RWPE2 (cell line): Measurements from ENCODE around the gene ALS2CL.

Experiments
- ATAC-seq: fragments of 200-7000 bp; cut with Tn5 transposase; 3 replicates; pipeline ENCODE4 v1.9.1; 2021; ENCODE audit warnings: low read depth
- DNase-seq: peaks from one replicate; pipeline ENCODE4 v3.0.0-alpha.2; 2020; ENCODE audit warnings: low spot score
- H3K27ac ChIP-seq: fragments of 450-650 bp; 2 replicates; pipeline ENCODE4 v1.5.1; 2017; ENCODE audit warnings: mild to moderate bottlenecking; ENCODE audit not compliant: poor library complexity, severe bottlenecking
- H3K27me3 ChIP-seq: fragments of 250-450 bp; sonication (Bioruptor Pico); 2 replicates; pipeline ENCODE4 v1.5.1; 2021; ENCODE audit warnings: mild to moderate bottlenecking, moderate library complexity; ENCODE audit not compliant: insufficient read depth, poor library complexity, severe bottlenecking
- H3K36me3 ChIP-seq: fragments of 250-450 bp; sonication (Bioruptor Pico); 2 replicates; pipeline ENCODE4 v1.5.1; 2020; ENCODE audit warnings: low read depth, mild to moderate bottlenecking, moderate library complexity
- H3K4me1 ChIP-seq: fragments of 250-450 bp; sonication (Bioruptor Pico); 2 replicates; pipeline ENCODE4 v1.5.1; 2021; ENCODE audit warnings: mild to moderate bottlenecking, moderate library complexity; ENCODE audit not compliant: insufficient read depth, poor library complexity, severe bottlenecking
- H3K4me3 ChIP-seq: fragments of 250-450 bp; sonication (Bioruptor Pico); 2 replicates; pipeline ENCODE4 v1.5.1; 2021; ENCODE audit warnings: mild to moderate bottlenecking, moderate library complexity; ENCODE audit not compliant: severe bottlenecking
- H3K9me3 ChIP-seq: fragments of 250-450 bp; sonication (Bioruptor Pico); 2 replicates; pipeline ENCODE4 v1.5.1; 2021; ENCODE audit warnings: mild to moderate bottlenecking, moderate library complexity; ENCODE audit not compliant: severe bottlenecking
- TF ChIP-seq, protein P1 (sequence below): fragments of 450-650 bp; IDR thresholded peaks from one replicate; pipeline ENCODE4 v1.5.1; 2017; ENCODE audit warnings: mild to moderate bottlenecking, moderate library complexity; ENCODE audit not compliant: poor library complexity, severe bottlenecking

Gene ALS2CL

DNA sequence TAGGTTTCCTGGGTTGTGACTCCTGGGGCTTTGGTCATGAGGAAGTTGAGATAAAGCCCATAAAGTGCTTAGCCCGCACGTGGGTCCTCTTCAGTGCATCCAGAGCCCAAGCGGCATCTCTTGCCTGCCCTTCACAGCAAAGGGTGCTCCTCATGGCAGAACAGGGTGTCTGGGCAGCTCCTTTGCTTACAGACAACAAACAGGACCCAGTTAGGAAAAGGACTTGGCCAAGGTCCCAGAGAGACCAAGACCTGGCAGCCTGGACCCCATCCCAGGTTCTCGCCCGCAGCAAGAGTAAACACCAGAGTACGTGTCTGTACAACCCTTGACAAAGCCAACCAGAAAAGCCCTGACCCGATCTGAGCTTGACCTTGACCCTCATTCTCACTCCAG lies 27.0 kb downstream of the ALS2CL start:
- Histone ChIP-seq H3K36me3 (peaks cover 3% of the 10 kb centered on the region), H3K4me1 (no peaks in the 10 kb centered on the region), H3K4me3 (no peak overlapping the region), H3K27ac (no peak overlapping the region), H3K27me3 (no peaks in the 10 kb centered on the region), H3K9me3 (no peaks in the 10 kb centered on the region)
- TF ChIP-seq, protein P1, sequence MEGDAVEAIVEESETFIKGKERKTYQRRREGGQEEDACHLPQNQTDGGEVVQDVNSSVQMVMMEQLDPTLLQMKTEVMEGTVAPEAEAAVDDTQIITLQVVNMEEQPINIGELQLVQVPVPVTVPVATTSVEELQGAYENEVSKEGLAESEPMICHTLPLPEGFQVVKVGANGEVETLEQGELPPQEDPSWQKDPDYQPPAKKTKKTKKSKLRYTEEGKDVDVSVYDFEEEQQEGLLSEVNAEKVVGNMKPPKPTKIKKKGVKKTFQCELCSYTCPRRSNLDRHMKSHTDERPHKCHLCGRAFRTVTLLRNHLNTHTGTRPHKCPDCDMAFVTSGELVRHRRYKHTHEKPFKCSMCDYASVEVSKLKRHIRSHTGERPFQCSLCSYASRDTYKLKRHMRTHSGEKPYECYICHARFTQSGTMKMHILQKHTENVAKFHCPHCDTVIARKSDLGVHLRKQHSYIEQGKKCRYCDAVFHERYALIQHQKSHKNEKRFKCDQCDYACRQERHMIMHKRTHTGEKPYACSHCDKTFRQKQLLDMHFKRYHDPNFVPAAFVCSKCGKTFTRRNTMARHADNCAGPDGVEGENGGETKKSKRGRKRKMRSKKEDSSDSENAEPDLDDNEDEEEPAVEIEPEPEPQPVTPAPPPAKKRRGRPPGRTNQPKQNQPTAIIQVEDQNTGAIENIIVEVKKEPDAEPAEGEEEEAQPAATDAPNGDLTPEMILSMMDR = no peak
- ATAC-seq (no peak), DNase-seq (peak; percentile 38)

DNA sequence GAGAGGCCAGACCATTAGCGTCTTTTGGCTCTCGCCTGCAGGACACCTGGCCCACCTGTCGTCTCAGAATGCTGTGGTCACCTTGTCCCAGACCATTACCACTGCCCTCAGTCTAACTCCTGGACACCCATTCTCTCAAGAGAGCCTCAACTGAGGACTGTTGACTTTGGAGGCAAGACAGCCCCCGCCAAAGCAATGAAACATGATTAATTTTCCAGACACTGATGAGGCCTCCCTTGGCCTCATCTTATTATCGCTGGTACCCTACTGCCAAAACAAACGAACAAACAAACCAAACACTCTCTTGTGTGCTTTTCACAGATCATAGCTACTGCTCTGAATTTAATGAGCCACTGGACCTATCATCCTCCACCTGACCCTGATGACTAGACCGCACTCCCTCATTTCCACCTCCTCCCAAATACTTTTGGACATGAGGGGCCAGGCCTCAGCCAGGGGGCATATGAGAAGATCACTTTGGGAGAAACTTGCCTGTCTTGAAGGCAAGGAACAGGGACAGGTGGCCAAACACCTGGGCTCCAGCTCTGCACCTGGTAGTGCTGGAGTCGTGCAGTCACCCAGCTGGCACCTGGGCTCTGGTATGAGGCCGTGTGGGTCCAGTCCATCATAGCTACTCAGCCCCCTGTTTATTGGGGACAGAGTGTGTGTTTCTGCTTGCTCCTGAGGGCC lies 27.6 kb downstream of the ALS2CL start:
- H3K9me3 ChIP-seq = no peaks in the 10 kb centered on the region
- no peak overlapping the region for H3K4me3 ChIP-seq
- no peak overlapping the region for H3K27ac ChIP-seq
- TF ChIP-seq, protein P1 = no peak
- ATAC-seq (no peak), DNase-seq (peak; percentile 20)
- H3K4me1 ChIP-seq = peaks cover 5% of the 10 kb centered on the region
- H3K36me3 ChIP-seq = no peaks in the 10 kb centered on the region; the same call in 1 of the 2 replicates
- H3K27me3 ChIP-seq = no peaks in the 10 kb centered on the region

DNA sequence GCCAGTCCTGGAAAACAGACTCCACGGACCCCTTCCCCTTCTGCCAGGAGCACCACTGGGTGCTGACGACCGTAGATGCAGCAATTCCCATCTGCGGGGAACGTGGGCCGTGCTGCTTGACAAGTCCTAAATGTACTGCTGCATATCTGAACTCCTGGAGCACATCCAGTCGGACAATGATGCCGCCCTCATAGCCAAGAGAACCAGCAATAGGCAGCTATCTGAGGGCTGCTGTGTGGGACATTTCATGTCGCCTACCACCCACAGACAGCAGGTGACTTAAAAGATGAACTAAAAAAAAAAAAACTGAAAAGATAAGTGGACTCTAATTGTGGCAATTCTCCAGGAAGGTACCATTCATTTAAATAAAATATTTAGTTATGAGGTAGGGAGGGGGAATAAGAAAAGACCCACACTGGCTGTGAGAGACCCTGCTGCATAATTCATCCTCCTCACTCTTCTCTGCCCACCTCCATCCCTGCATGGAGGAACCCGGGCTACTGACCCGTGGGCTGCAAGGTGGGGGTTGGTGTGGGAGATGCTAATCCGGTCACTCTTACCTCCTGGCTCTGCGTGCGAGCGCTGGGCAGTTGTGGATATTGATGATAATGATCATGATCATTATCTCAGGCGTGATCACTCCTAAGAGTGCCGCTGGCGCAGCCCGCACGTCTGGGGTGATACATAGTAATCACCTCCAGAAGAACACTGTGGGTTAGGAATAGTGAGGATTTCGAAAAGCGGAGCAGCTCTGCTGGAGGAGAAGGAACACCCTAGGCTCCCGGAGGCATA lies 28.3 kb downstream of the ALS2CL start:
- ATAC-seq (no peak), DNase-seq (no peak)
- peaks cover 12% of the 10 kb centered on the region for H3K4me1 ChIP-seq
- H3K4me3 ChIP-seq = no peak overlapping the region
- TF ChIP-seq, protein P1 = no peak
- H3K36me3 ChIP-seq = no peaks in the 10 kb centered on the region; the same call in 1 of the 2 replicates
- no peaks in the 10 kb centered on the region for H3K27me3 ChIP-seq
- H3K27ac ChIP-seq = no peak overlapping the region
- H3K9me3 ChIP-seq = no peaks in the 10 kb centered on the region

DNA sequence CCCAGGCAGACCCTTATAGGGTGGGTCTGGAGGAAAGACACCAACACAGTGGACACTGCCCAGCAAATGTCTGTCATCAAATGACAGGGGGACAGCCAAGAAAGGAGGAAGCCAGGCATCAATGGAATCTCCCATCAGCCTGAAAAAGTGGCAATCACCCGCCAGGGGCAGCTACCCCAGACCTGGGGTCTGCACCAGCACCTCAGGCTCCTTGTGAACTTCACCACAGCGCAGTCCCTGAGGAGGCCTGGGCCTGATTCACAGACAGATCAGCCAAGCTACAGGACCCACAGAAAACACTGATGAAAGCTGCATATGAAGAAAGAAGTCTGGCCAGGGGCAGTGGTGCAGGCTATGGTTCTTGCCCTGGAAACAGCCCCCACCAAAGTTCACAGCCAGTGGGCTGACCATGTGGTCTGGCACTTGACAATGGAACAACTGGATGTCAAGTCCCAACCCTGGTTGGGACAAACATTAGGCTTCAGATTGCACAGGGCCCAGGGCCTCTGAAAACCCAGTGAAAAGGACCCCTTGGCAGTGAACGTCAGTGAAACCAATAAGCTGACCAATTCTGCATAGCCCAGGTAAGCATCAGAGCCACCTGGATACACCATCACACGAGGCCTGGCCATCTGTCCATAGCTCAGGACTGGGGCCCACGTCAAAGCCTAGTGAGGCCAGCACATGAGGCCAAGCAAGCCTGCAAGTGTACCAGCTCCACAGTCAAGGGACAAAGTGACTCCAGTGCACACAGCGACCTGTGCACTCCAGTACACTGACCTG lies 29.1 kb downstream of the ALS2CL start:
- no peaks in the 10 kb centered on the region for H3K36me3 ChIP-seq
- H3K9me3 ChIP-seq = no peaks in the 10 kb centered on the region
- DNase-seq (no peak), ATAC-seq (no peak)
- H3K27ac ChIP-seq = no peak overlapping the region
- H3K27me3 ChIP-seq = no peaks in the 10 kb centered on the region
- peaks cover 16% of the 10 kb centered on the region for H3K4me1 ChIP-seq
- TF ChIP-seq, protein P1 = no peak
- no peak overlapping the region for H3K4me3 ChIP-seq
